CD8-positive, alpha-beta memory T cell (primary cell): Measurements from ENCODE around the gene RBM20. TPM values are rescaled to one million over a fixed set of nuclear protein-coding genes. Genes with fewer than 3 reads are reported as not detected.
A peak's percentile ranks its signal among the peaks of the same experiment; 100 is the strongest.

Experiments used
- CTCF ChIA-PET: fragments of 350-600 bp; sonication (Branson Sonifier 250); formaldehyde crosslinking; loops from one replicate; lab custom pipeline; 2021; ENCODE audit warnings: antibody characterized with exemption; lab: Charles Lee
- POLR2A ChIA-PET: fragments of 350-600 bp; sonication (Branson Sonifier 250); formaldehyde crosslinking; loops from one replicate; lab custom pipeline; 2021; ENCODE audit warnings: antibody characterized with exemption; lab: Charles Lee
- DNase-seq, 5 donors: peaks; one replicate each; pipeline versions ENCODE4 v3.0.0 to v3.0.0-alpha.2; 2020 to 2022; ENCODE audit warnings: mixed read lengths in 1 of 5
- H3K27ac ChIP-seq: one replicate; pipeline ENCODE4 v1.7.0; 2013; ENCODE audit warnings: low read depth, mild to moderate bottlenecking, low read length, moderate library complexity
- H3K27me3 ChIP-seq: 2 replicates; pipeline ENCODE4 v1.7.0; 2013; ENCODE audit warnings: low read length, mild to moderate bottlenecking; ENCODE audit not compliant: insufficient read depth, poor library complexity, severe bottlenecking
- H3K36me3 ChIP-seq: 2 replicates; pipeline ENCODE4 v1.7.0; 2013; ENCODE audit warnings: mild to moderate bottlenecking, low read length, moderate library complexity; ENCODE audit not compliant: insufficient read depth
- H3K4me1 ChIP-seq: 2 replicates; pipeline ENCODE4 v1.7.0; 2013; ENCODE audit warnings: mild to moderate bottlenecking, low read length, moderate library complexity; ENCODE audit not compliant: insufficient read depth
- H3K4me3 ChIP-seq: 2 replicates; pipeline ENCODE4 v1.7.0; 2013; ENCODE audit warnings: mild to moderate bottlenecking, low read length
- H3K9me3 ChIP-seq: 2 replicates; pipeline ENCODE4 v1.7.0; 2013; ENCODE audit warnings: mild to moderate bottlenecking, low read length
- H3K27ac Mint-ChIP-seq, 8 donors: one replicate each; pipeline ENCODE4 v1.8.0; 2020 to 2021; ENCODE audit warnings: mixed read lengths in 8 of 8, mild to moderate bottlenecking in 6 of 8, inconsistent platforms in 3 of 8, moderate library complexity in 3 of 8
- H3K27me3 Mint-ChIP-seq, 2 donors: one replicate each; pipeline ENCODE4 v1.8.0; 2020 to 2021; ENCODE audit warnings: mixed read lengths in 2 of 2, mild to moderate bottlenecking in 1 of 2, moderate library complexity in 1 of 2
- H3K36me3 Mint-ChIP-seq, 3 donors: one replicate each; pipeline ENCODE4 v1.8.0; 2020 to 2021; ENCODE audit warnings: mixed read lengths in 3 of 3, inconsistent platforms in 1 of 3, mild to moderate bottlenecking in 1 of 3
- H3K4me1 Mint-ChIP-seq, 3 donors: one replicate each; pipeline ENCODE4 v1.8.0; 2020 to 2021; ENCODE audit warnings: mixed read lengths in 3 of 3, inconsistent platforms in 1 of 3, mild to moderate bottlenecking in 1 of 3
- H3K4me3 Mint-ChIP-seq, 7 donors: one replicate each; pipeline ENCODE4 v1.8.0; 2020 to 2021; ENCODE audit warnings: mixed read lengths in 7 of 7, mild to moderate bottlenecking in 6 of 7, moderate library complexity in 4 of 7, inconsistent platforms in 2 of 7
- H3K9me3 Mint-ChIP-seq, 5 donors: one replicate each; pipeline ENCODE4 v1.8.0; 2020 to 2022; ENCODE audit warnings: mixed read lengths in 5 of 5, mild to moderate bottlenecking in 3 of 5, moderate library complexity in 2 of 5, inconsistent platforms in 1 of 5
- polyA plus RNA-seq: library from polyadenylated mRNA; unstranded; fragments of 300-500 nt; fragmentation: Illumina TruSeq; gene quantifications from one replicate; pipeline ENCODE4 v1.2.3, GENCODE V29; 2021
- total RNA-seq, 2 experiments: library from RNA; stranded (reverse); gene quantifications; one replicate each; pipeline ENCODE4 v1.2.3, GENCODE V29; 2021

Gene RBM20
- total and polyA plus RNA-seq, 3 experiments from 2014 or later = 0.07 to 0.09 TPM; not detected in 1

DNA sequence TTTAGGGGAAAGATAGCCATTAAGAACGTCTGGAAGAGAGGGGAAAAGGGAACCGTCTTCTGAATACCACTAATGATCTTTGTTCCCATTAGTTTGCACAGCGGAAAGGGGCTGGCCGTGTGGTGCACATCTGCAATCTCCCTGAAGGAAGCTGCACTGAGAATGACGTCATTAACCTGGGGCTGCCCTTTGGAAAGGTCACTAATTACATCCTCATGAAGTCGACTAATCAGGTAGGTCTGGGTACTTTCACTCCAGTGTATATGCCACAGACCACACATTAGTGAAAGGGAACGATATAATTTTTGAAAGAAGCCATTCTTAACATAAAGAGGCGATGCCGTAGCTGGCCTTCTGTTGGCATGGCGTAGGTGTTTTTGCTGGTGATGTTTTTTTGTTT is 153.3 kb downstream of the RBM20 start:
- POLR2A ChIA-PET = interaction anchor here (0.6 kb wide), 1 partner anchor 758 kb away, joined by 3 read pairs; no protein-coding TSS in a partner anchor
- H3K36me3 Mint-ChIP-seq = peaks cover 0 to 3% (median 0%) of the 10 kb centered on the region in 3 donors
- no peak overlapping the region for H3K27ac Mint-ChIP-seq
- no peaks in the 10 kb centered on the region for H3K9me3 Mint-ChIP-seq
- Histone ChIP-seq H3K36me3 (no peaks in the 10 kb centered on the region), H3K27ac (no peak overlapping the region), H3K4me1 (peaks cover 6% of the 10 kb centered on the region), H3K4me3 (no peak overlapping the region), H3K9me3 (no peaks in the 10 kb centered on the region), H3K27me3 (no peaks in the 10 kb centered on the region)
- no peak overlapping the region for H3K4me3 Mint-ChIP-seq
- no peaks in the 10 kb centered on the region for H3K27me3 Mint-ChIP-seq
- CTCF ChIA-PET = interaction anchor here (1.2 kb wide), 1 partner anchor 75 kb away, joined by 3 read pairs; no protein-coding TSS in a partner anchor
- no peak for DNase-seq
- H3K4me1 Mint-ChIP-seq = peaks cover 2 to 7% (median 4%) of the 10 kb centered on the region in 3 donors

DNA sequence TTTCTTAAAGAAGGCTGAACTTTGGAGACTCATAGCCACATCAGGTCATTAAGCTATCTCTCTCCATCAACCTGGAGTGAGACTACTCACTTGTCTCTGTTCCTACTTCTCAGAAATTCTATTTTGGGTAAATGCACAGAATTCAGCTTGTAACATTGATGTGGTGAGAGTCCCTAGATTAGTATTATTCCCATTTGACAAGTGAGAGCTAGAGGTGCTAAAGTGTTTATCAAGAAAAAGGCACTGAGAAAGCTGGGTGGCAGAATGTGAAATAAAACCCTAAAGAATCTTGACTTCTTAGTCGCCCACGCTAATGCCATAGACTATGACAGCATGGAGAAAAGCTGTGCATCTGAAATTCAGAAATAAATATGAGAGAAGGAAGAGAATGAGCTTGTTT is 154.2 kb downstream of the RBM20 start:
- peak overlapping the region in 1 of 8 donors; percentile 58 for H3K27ac Mint-ChIP-seq
- Histone ChIP-seq H3K27ac (no peak overlapping the region), H3K4me3 (no peak overlapping the region), H3K27me3 (no peaks in the 10 kb centered on the region), H3K4me1 (peaks cover 16% of the 10 kb centered on the region), H3K36me3 (no peaks in the 10 kb centered on the region), H3K9me3 (no peaks in the 10 kb centered on the region)
- H3K27me3 Mint-ChIP-seq = no peaks in the 10 kb centered on the region
- peaks cover 0 to 3% (median 0%) of the 10 kb centered on the region in 3 donors for H3K36me3 Mint-ChIP-seq
- ChIA-PET CTCF (interaction anchor here (0.8 to 1.3 kb wide), 3 partner anchors 12 to 75 kb away, joined by 3 to 5 read pairs (median 3); partner anchors contain the start of gene PDCD4), POLR2A (interaction anchor here (1.0 kb wide), 1 partner anchor 74 kb away, joined by 3 read pairs; no protein-coding TSS in a partner anchor)
- H3K4me3 Mint-ChIP-seq = no peak overlapping the region
- H3K4me1 Mint-ChIP-seq = peaks cover 11 to 17% (median 13%) of the 10 kb centered on the region in 3 donors
- DNase-seq = no peak
- H3K9me3 Mint-ChIP-seq = no peaks in the 10 kb centered on the region

DNA sequence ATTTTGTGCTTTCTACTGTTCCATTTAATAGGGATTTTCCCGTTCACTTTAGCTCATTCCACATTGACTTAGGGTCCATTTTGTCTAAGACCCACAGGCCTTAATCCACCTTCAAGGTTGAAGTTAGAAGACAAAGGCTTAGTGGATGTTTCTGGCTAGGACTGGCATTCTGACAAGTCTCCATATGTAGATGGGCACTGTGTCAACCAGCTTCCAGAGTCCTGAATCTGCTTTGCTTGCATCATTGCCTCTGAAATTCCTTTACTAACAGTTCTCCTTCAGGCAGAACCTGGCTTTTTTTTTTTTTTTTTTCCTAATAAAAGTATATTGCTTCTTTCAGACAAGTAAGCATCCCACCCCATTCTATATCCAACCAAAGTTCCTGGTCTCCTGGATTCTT is 158.0 kb downstream of the RBM20 start:
- H3K36me3 ChIP-seq = no peaks in the 10 kb centered on the region
- no peaks in the 10 kb centered on the region for H3K9me3 ChIP-seq
- H3K36me3 Mint-ChIP-seq = peaks cover 0 to 3% (median 0%) of the 10 kb centered on the region in 3 donors
- H3K27me3 ChIP-seq = no peaks in the 10 kb centered on the region
- ChIA-PET POLR2A (interaction anchor here (0.6 to 2.0 kb wide), 7 partner anchors 66 to 254 kb away, joined by 3 to 6 read pairs (median 4); partner anchors contain the start of genes BBIP1, PDCD4 and SHOC2), CTCF (interaction anchor here (0.9 to 4.4 kb wide), 15 partner anchors 11 to 232 kb away, joined by 3 to 50 read pairs (median 5); partner anchors contain the start of gene PDCD4)
- H3K4me3 Mint-ChIP-seq = peak overlapping the region in 4 of 7 donors; percentile 69 to 78 (median 72)
- H3K27ac ChIP-seq = no peak overlapping the region
- no peaks in the 10 kb centered on the region for H3K27me3 Mint-ChIP-seq
- no peaks in the 10 kb centered on the region for H3K9me3 Mint-ChIP-seq
- peaks cover 36% of the 10 kb centered on the region for H3K4me1 ChIP-seq
- H3K4me1 Mint-ChIP-seq = peaks cover 35 to 44% (median 35%) of the 10 kb centered on the region in 3 donors
- no peak for DNase-seq
- no peak overlapping the region for H3K4me3 ChIP-seq
- H3K27ac Mint-ChIP-seq = peak overlapping the region; percentile 68 to 94 (median 80)

DNA sequence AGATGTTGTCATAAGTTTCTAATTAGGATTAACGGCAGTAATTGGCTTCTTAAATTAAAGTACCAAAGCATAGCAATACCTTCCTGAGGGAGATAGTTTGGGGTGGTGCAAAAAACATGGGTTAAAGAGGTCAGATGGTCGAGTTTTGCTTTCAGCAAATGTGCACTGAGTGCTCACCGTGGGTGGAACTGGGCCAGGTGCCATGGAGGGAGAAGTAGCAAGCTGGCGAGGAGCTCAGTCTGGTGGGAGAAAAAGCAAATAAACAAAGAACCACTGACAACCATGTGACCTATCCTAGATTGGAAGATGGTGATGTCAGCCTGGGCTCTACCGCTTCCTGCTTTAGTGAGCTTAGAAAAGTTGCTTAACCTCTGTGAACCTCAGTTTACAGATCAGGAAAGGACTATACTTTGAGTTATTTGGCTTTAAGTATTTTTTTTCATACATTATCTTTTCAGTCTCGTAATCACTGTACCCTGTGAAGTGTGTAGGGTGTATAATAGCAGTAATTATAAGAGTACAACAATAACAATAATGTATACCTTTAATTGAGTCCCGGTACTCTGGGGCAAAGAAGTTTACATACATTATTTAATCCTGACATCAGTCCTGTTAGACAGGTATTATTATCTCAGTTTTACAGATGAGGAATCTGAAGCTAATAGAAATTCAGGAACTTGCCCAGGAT is 158.6 kb downstream of the RBM20 start:
- H3K4me3 ChIP-seq = no peak overlapping the region
- peaks cover 35 to 44% (median 35%) of the 10 kb centered on the region in 3 donors for H3K4me1 Mint-ChIP-seq
- peaks cover 0 to 3% (median 0%) of the 10 kb centered on the region in 3 donors for H3K36me3 Mint-ChIP-seq
- H3K27me3 Mint-ChIP-seq = no peaks in the 10 kb centered on the region
- ChIA-PET CTCF (interaction anchor here (0.9 to 4.4 kb wide), 22 partner anchors 7 to 231 kb away, joined by 3 to 50 read pairs (median 5); partner anchors contain the start of gene PDCD4), POLR2A (interaction anchor here (0.6 to 2.0 kb wide), 9 partner anchors 55 to 253 kb away, joined by 3 to 6 read pairs (median 3); partner anchors contain the start of genes BBIP1, PDCD4 and SHOC2)
- H3K9me3 Mint-ChIP-seq = no peaks in the 10 kb centered on the region
- no peaks in the 10 kb centered on the region for H3K36me3 ChIP-seq
- peak overlapping the region in 6 of 7 donors; percentile 44 to 78 (median 69) for H3K4me3 Mint-ChIP-seq
- H3K27me3 ChIP-seq = no peaks in the 10 kb centered on the region
- peak overlapping the region; percentile 68 to 94 (median 80) for H3K27ac Mint-ChIP-seq
- H3K4me1 ChIP-seq = peaks cover 36% of the 10 kb centered on the region
- no peak overlapping the region for H3K27ac ChIP-seq
- no peaks in the 10 kb centered on the region for H3K9me3 ChIP-seq
- DNase-seq = peak in 3 of 5 donors; percentile 47 to 74 (median 72)

DNA sequence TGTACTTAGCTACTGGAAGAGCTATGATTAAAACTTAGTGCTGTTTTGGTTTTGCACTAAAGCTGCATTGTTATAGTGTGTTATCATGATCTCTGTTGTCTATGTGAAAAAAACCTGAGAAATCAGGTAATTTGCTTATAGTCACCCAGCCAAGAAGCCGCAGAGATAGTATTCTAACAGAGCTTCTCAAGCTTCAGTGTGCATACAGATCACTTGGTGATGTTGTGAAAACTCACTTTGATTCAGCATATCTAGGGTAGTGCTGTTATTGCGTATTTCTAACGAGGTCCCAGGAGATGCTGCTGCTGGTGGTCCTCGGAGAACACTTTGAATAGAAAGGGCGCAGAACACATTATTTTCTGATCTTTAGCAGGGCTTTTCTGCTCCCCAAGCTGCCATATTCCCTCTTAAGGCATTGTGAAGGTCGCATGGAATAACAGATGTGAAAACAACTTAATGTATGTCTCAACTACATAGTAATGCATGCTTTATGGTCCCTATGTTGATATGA is 159.2 kb downstream of the RBM20 start:
- no peak overlapping the region for H3K27ac ChIP-seq
- peak overlapping the region in 7 of 8 donors; percentile 68 to 94 (median 83) for H3K27ac Mint-ChIP-seq
- H3K27me3 ChIP-seq = no peaks in the 10 kb centered on the region
- H3K36me3 ChIP-seq = no peaks in the 10 kb centered on the region
- DNase-seq = no peak
- no peaks in the 10 kb centered on the region for H3K9me3 Mint-ChIP-seq
- H3K9me3 ChIP-seq = no peaks in the 10 kb centered on the region
- ChIA-PET CTCF (interaction anchor here (0.9 to 4.4 kb wide), 27 partner anchors 8 to 106 kb away, joined by 3 to 50 read pairs (median 5); partner anchors contain the start of gene PDCD4), POLR2A (interaction anchor here (0.7 to 2.0 kb wide), 8 partner anchors 55 to 192 kb away, joined by 3 to 6 read pairs (median 4); partner anchors contain the start of genes BBIP1, PDCD4 and SHOC2)
- peaks cover 35 to 45% (median 36%) of the 10 kb centered on the region in 3 donors for H3K4me1 Mint-ChIP-seq
- peaks cover 36% of the 10 kb centered on the region for H3K4me1 ChIP-seq
- peaks cover 0 to 3% (median 0%) of the 10 kb centered on the region in 3 donors for H3K36me3 Mint-ChIP-seq
- peak overlapping the region in 3 of 7 donors; percentile 29 to 78 (median 76) for H3K4me3 Mint-ChIP-seq
- H3K4me3 ChIP-seq = no peak overlapping the region
- H3K27me3 Mint-ChIP-seq = no peaks in the 10 kb centered on the region

DNA sequence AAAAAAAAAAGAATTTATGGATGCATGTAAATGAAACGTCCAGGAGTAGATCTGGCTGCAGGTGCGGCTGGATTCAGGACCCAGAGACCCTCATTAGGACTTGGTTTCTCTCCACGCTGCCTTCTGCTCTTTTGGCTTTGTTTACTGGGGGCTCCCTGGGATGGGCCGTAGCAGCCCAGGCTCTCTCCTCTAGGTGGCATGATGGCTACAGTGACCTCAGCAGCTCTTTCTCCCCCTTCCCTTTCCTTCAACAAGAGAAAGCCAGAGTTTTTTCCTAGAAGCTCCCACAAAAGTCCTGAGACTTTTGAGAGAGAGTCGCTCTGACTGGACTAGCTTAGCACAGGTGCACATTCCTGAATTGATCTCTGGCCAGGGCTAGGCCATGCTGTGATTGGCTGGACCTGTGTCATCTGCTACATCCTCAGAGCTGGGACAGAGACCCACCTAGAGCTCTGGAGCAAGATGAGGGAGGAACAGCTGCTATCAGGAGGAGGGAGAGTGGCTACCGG is 159.7 kb downstream of the RBM20 start:
- Mint-ChIP-seq H3K27ac (peak overlapping the region; percentile 16 to 94 (median 84)), H3K27me3 (no peaks in the 10 kb centered on the region), H3K4me1 (peaks cover 35 to 49% (median 41%) of the 10 kb centered on the region in 3 donors), H3K9me3 (no peaks in the 10 kb centered on the region), H3K4me3 (peak overlapping the region; percentile 12 to 69 (median 52)), H3K36me3 (peaks cover 0 to 3% (median 0%) of the 10 kb centered on the region in 3 donors)
- POLR2A ChIA-PET = interaction anchor here (1.4 to 2.0 kb wide), 3 partner anchors 54 to 69 kb away, joined by 3 to 6 read pairs (median 3); partner anchors contain the start of gene PDCD4
- Histone ChIP-seq H3K27me3 (no peaks in the 10 kb centered on the region), H3K4me3 (peak overlapping the region; percentile 24), H3K4me1 (peaks cover 36% of the 10 kb centered on the region), H3K9me3 (no peaks in the 10 kb centered on the region), H3K36me3 (no peaks in the 10 kb centered on the region), H3K27ac (no peak overlapping the region)
- peak; percentile 11 to 60 (median 42) for DNase-seq
- CTCF ChIA-PET = interaction anchor here (0.8 to 4.4 kb wide), 30 partner anchors 8 to 113 kb away, joined by 3 to 50 read pairs (median 5); partner anchors contain the start of gene PDCD4

DNA sequence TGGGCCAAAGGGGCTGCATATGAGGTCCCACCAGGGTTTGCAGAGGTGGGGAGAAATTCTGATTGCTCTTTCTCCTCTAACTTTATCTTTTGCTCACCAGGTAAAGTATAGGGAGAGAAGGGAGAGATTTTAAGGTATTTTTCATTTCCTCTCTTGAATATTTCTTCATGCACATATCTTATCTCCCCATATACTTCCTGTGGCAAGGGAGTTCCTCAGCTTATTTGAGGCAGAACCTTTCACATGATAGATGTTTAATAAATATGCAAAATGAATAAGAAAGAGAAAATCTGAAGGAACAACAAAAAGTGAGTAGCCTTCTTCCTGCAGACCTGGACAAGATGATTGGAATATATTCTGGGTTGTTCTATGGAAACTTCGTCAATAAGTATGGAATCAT is 160.2 kb downstream of the RBM20 start:
- no peak overlapping the region for H3K27ac ChIP-seq
- Mint-ChIP-seq H3K4me1 (peaks cover 35 to 49% (median 41%) of the 10 kb centered on the region in 3 donors), H3K27ac (peak overlapping the region; percentile 16 to 94 (median 84))

More for the DNA sequence above, 160.2 kb downstream of the RBM20 start:
- no peak for DNase-seq
- H3K9me3 Mint-ChIP-seq = no peaks in the 10 kb centered on the region
- peaks cover 0 to 3% (median 0%) of the 10 kb centered on the region in 3 donors for H3K36me3 Mint-ChIP-seq
- H3K4me1 ChIP-seq = peaks cover 36% of the 10 kb centered on the region
- ChIA-PET POLR2A (interaction anchor here (1.4 to 1.5 kb wide), 2 partner anchors 54 to 67 kb away, joined by 3 read pairs; partner anchors contain the start of gene PDCD4), CTCF (interaction anchor here (0.8 to 4.4 kb wide), 27 partner anchors 8 to 113 kb away, joined by 3 to 50 read pairs (median 5); partner anchors contain the start of gene PDCD4)
- no peaks in the 10 kb centered on the region for H3K27me3 ChIP-seq
- H3K4me3 ChIP-seq = peak overlapping the region; percentile 24
- no peaks in the 10 kb centered on the region for H3K36me3 ChIP-seq
- H3K27me3 Mint-ChIP-seq = no peaks in the 10 kb centered on the region
- H3K9me3 ChIP-seq = no peaks in the 10 kb centered on the region
- H3K4me3 Mint-ChIP-seq = peak overlapping the region in 6 of 7 donors; percentile 45 to 65 (median 50)
